Liver (tissue), 3 donors: ENCODE measurements around the gene SATB2.

ENCODE experiments used
- FOXA1 ChIP-seq: IDR thresholded peaks from 2 replicates; pipeline ENCODE4 v1.6.1; 2016; ENCODE audit warnings: antibody characterized with exemption
- GABPA ChIP-seq, 2 donors: IDR thresholded peaks in 1 of 2; conservative IDR thresholded peaks in 1 of 2; 2 replicates each; pipeline ENCODE4 v1.6.1; 2016; ENCODE audit warnings: antibody characterized with exemption in 2 of 2, mild to moderate bottlenecking in 1 of 2, moderate library complexity in 1 of 2
- HNF4A ChIP-seq, 2 donors: conservative IDR thresholded peaks; 2 replicates each; pipeline ENCODE4 v1.6.1; 2016; ENCODE audit warnings: antibody characterized with exemption in 2 of 2, mild to moderate bottlenecking in 2 of 2
- JUND ChIP-seq, 2 donors: IDR thresholded peaks; 2 replicates each; pipeline ENCODE4 v1.6.1; 2016; ENCODE audit warnings: antibody characterized with exemption in 2 of 2
- RAD21 ChIP-seq, 2 donors: IDR thresholded peaks; 2 replicates each; pipeline ENCODE4 v1.6.1; 2016; ENCODE audit warnings: antibody characterized with exemption in 2 of 2, mild to moderate bottlenecking in 2 of 2
- RXRA ChIP-seq, 2 donors: IDR thresholded peaks; 2 replicates each; pipeline ENCODE4 v1.6.1; 2017 to 2018; ENCODE audit warnings: antibody characterized with exemption in 2 of 2, mild to moderate bottlenecking in 1 of 2
- TAF1 ChIP-seq: conservative IDR thresholded peaks from 2 replicates; pipeline ENCODE4 v1.6.1; 2016; ENCODE audit warnings: antibody characterized with exemption, mild to moderate bottlenecking
- YY1 ChIP-seq: IDR thresholded peaks from 2 replicates; pipeline ENCODE4 v1.6.1; 2016; ENCODE audit warnings: antibody characterized with exemption, mild to moderate bottlenecking
- TF ChIP-seq, protein P1 (sequence below): fragments of 150-350 bp; IDR thresholded peaks from 2 replicates; pipeline ENCODE4 v1.5.1; 2017; ENCODE audit warnings: improper control_type of control experiment, low read depth, low read length; ENCODE audit not compliant: missing input control
- TF ChIP-seq, protein P2 (sequence below): IDR thresholded peaks from 2 replicates; pipeline ENCODE4 v1.6.1; 2016; ENCODE audit warnings: antibody characterized with exemption
- TF ChIP-seq, protein P3 (sequence below): IDR thresholded peaks from 2 replicates; pipeline ENCODE4 v1.6.1; 2016; ENCODE audit warnings: antibody characterized with exemption, mild to moderate bottlenecking
- TF ChIP-seq, protein P4 (sequence below): IDR thresholded peaks from 2 replicates; pipeline ENCODE4 v1.6.1; 2016; ENCODE audit warnings: antibody characterized with exemption
- TF ChIP-seq, protein P5 (sequence below): IDR thresholded peaks from 2 replicates; pipeline ENCODE4 v1.6.1; 2016; ENCODE audit warnings: antibody characterized with exemption
- donor health status: healthy.
- donor health status: healthy.

DNA sequence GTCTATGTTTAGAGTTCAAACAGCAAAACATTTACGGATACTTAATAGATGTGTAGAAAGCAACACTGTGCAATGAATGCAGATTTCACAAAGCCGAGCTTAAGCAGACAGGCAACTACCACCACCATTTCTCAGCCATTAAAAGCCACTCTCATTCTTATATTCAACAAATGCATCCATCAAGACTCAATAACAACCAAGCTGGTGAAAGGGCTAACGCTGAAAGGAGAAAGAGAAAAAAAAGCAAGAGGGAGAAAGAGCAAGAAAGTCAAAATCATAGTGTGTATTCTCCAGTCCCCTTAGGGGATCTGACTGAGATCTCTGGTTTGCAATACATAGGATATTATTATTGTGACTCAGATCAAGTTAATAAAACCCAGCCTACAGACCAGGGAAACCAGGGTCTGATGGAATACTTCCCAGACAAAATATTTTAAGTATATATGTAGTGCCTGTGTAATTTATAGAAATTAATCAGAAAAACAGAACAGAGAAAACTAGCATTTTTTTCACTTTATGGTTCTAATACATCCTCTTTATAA is 14.1 kb downstream of the SATB2 start:
- TF ChIP-seq, protein P1, sequence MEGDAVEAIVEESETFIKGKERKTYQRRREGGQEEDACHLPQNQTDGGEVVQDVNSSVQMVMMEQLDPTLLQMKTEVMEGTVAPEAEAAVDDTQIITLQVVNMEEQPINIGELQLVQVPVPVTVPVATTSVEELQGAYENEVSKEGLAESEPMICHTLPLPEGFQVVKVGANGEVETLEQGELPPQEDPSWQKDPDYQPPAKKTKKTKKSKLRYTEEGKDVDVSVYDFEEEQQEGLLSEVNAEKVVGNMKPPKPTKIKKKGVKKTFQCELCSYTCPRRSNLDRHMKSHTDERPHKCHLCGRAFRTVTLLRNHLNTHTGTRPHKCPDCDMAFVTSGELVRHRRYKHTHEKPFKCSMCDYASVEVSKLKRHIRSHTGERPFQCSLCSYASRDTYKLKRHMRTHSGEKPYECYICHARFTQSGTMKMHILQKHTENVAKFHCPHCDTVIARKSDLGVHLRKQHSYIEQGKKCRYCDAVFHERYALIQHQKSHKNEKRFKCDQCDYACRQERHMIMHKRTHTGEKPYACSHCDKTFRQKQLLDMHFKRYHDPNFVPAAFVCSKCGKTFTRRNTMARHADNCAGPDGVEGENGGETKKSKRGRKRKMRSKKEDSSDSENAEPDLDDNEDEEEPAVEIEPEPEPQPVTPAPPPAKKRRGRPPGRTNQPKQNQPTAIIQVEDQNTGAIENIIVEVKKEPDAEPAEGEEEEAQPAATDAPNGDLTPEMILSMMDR, result no peak
- TF ChIP-seq GABPA (IDR thresholded peaks at IDR 0.05 in 1 of 2, conservative IDR thresholded peaks at IDR 0.05 in 1 of 2) (no peak), JUND (IDR thresholded peaks at IDR 0.05) (no peak), RXRA (IDR thresholded peaks at IDR 0.05) (no peak), HNF4A (conservative IDR thresholded peaks at IDR 0.05) (no peak), RAD21 (IDR thresholded peaks at IDR 0.05) (no peak), YY1 (no peak), TAF1 (no peak), FOXA1 (no peak)
- TF ChIP-seq, protein P2, sequence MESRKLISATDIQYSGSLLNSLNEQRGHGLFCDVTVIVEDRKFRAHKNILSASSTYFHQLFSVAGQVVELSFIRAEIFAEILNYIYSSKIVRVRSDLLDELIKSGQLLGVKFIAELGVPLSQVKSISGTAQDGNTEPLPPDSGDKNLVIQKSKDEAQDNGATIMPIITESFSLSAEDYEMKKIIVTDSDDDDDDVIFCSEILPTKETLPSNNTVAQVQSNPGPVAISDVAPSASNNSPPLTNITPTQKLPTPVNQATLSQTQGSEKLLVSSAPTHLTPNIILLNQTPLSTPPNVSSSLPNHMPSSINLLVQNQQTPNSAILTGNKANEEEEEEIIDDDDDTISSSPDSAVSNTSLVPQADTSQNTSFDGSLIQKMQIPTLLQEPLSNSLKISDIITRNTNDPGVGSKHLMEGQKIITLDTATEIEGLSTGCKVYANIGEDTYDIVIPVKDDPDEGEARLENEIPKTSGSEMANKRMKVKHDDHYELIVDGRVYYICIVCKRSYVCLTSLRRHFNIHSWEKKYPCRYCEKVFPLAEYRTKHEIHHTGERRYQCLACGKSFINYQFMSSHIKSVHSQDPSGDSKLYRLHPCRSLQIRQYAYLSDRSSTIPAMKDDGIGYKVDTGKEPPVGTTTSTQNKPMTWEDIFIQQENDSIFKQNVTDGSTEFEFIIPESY, result no peak
- TF ChIP-seq, protein P3, sequence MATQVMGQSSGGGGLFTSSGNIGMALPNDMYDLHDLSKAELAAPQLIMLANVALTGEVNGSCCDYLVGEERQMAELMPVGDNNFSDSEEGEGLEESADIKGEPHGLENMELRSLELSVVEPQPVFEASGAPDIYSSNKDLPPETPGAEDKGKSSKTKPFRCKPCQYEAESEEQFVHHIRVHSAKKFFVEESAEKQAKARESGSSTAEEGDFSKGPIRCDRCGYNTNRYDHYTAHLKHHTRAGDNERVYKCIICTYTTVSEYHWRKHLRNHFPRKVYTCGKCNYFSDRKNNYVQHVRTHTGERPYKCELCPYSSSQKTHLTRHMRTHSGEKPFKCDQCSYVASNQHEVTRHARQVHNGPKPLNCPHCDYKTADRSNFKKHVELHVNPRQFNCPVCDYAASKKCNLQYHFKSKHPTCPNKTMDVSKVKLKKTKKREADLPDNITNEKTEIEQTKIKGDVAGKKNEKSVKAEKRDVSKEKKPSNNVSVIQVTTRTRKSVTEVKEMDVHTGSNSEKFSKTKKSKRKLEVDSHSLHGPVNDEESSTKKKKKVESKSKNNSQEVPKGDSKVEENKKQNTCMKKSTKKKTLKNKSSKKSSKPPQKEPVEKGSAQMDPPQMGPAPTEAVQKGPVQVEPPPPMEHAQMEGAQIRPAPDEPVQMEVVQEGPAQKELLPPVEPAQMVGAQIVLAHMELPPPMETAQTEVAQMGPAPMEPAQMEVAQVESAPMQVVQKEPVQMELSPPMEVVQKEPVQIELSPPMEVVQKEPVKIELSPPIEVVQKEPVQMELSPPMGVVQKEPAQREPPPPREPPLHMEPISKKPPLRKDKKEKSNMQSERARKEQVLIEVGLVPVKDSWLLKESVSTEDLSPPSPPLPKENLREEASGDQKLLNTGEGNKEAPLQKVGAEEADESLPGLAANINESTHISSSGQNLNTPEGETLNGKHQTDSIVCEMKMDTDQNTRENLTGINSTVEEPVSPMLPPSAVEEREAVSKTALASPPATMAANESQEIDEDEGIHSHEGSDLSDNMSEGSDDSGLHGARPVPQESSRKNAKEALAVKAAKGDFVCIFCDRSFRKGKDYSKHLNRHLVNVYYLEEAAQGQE, result no peak
- TF ChIP-seq, protein P4, sequence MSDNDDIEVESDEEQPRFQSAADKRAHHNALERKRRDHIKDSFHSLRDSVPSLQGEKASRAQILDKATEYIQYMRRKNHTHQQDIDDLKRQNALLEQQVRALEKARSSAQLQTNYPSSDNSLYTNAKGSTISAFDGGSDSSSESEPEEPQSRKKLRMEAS, result no peak
- TF ChIP-seq, protein P5, sequence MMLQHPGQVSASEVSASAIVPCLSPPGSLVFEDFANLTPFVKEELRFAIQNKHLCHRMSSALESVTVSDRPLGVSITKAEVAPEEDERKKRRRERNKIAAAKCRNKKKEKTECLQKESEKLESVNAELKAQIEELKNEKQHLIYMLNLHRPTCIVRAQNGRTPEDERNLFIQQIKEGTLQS, result no peak
